Stimulated activated CD4-positive, alpha-beta T cell treated with anti-CD3 and anti-CD28 coated beads, Interleukin-2, amount 100 ng/mL, for 24 hours (primary cell): Measurements from ENCODE around the gene KCNC1.
A peak's percentile ranks its signal among the peaks of the same experiment; 100 is the strongest.

Experiments
- DNase-seq, 2 donors: peaks; one replicate each; pipeline ENCODE4 v3.0.0-alpha.2; 2020

KCNC1 gene

DNA sequence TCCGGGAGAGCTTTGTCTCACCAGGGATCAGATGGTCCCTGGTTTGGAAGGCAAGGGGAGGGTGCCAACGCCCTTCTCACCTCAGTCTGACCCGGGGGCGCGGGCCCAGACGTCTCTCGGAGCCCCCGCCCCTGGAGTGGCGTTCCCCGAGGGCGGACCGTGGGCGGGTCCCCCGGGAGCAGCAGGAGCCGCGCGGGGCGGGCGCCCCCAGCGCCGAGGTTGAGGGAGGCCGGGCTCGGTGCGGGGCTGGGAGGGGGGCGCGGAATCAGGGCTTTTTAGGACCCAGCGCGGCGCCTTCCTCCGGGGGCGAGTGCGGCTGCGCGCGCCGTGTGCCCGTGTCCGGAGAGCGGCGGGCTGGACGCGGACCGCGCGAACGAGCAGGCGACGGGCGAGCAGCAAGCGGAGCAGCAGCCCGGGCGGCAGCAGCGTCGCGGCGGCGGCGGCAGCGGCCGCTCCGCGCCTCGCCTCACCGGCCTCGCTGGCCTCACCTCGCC, at the start of gene KCNC1:
TSS of gene KCNC1 (plus strand) at position 364 of the 494 bp plus-strand sequence. CDS start 1,222 bp downstream, outside the sequence.
- peak in 1 of 2 donors; percentile 15 for DNase-seq

DNA sequence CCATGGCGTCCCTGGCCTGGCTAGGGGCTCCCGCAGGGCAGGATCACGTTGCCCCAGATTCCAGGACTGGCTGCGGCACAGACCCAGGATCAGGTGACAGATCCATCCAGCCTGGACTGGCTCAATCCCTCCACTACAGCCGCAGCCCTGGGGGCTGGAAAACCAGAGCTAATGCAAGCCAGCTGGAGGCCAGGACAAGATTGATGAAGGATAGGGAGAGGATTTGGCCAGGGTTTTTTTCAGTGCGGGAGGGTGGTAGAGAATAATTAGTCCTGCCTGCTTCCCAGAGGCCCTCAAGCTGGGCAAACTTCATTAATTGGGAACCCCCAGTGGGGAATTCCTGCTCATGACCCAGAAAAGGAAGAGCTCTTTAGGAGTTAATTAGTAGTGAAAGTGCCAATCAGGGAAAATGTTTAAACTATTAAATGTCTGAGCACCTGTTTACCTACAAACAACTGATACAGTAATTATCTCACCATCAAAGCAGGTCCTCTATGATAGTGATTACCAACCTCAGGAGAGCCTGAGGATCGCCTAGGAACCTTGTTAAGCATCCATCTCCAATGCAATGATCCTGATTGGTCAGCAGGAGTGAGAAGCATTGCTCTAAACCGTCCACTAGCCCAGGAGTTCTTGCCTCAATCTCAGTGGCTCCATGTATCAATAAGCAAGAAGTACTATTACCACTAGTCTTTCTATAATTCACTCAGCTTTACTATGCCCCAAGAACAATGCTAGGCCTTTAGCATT, 48.2 kb upstream of the KCNC1 start:
- no peak for DNase-seq

DNA sequence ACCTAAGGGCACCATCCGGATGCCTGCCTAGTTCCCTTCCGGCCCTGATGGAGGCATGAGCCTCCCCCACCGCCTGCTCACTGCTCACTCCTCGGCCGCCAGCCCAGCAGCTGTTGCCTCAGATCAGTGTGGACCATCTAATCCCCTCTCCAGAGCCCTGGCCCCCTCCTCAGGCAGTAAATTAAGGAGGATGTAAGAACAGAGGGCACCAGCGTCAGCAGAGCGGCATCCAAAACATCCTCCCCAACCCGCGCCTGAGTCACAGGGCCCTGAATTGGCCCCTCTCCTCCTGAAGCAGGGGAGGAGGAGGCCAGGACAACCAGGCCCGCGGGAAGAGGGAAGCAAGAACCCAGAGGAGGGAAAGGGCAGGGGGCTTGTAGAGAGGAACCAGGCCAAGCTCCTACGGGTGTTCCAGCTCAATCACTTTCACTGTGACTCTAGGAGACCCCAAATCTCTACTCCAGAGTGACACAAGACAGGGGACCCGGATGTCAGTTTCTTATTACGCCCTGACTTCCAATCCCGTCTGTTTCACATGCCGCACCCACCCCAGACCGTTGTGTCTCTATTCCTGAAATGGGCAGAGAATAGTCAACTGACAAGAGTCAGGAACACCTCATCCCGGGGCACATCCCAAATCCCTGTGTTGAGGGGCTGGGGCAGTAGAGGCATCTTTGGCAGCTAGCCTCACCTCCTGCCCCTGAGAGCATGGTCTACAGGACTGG, 46.5 kb upstream of the KCNC1 start:
- no peak for DNase-seq

DNA sequence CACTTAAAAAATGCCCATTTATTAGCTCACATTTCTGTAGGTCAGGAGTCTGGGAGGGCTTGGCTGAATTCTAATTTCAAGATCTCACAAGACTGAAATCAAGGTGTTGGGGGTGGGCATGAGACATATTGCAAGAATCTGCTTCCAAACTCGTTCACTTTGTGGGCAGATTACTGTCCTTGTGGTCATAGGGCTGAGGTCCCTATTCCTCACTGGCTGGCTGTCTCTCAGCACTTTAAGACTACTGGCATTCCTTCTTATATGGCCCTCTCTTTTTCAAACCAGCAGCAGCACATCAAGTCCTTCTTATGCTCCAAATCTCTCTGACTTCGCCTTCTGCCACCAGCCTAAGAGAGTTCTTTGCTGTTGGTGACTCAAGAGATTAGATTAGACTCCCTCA, 43.0 kb upstream of the KCNC1 start:
- DNase-seq, result no peak

DNA sequence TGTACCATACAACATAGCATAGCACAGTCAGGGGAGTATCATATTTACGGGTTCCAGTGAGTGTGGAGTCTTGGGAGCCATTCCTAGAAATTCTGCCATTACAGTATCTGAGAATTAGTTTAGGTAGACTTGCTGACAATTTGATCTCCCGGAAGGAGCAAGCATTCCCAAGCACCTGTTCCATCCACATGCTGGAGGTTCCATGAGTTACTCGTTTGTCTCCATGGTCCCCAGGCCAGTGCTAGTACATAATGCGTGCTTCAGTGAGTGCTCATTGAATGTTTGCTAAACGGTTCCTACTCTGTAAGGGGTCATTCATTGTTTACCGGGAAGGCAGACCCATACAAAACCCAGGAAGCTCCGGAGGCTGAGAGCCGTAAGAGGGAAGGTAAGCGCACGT, 42.6 kb upstream of the KCNC1 start:
- no peak for DNase-seq

DNA sequence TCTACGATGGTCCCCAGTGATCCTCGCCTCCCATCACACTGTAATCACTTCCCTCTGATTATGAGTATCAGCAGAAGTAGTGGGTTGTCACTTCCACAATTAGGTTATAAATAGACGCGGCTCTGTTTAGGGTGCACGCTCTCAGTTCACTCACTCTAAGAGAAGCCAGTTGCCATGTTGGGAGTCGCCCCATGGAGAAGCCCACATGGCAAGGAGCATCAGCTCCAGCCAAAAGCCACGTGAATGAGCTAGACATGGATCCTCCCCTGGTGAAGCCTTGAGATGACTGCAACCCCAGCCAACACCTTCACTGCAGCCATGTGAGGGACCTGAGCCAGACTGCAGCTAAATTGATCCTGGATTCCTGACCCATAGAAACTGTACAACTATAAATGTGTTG, 41.6 kb upstream of the KCNC1 start:
- DNase-seq, result no peak

DNA sequence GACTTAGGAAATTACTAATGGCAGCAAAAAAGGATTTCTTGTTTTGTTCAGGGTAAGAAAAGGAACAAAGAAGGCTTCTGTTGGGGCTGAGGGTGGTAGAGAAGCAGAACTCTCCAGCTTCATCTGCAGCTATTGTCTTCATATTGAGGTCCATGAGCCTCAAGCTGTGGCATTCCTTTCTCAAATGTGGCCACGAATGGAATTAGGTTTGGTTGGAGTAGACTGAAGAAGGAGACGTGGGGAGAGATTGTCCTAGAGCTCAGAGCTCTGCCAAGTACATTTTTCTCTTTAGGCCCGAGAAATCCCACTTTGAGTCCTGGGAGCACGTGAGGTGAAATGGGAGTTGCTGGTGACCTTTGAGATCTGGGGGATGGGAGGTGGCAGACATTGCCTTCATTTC, 41.0 kb upstream of the KCNC1 start:
- DNase-seq, result no peak

DNA sequence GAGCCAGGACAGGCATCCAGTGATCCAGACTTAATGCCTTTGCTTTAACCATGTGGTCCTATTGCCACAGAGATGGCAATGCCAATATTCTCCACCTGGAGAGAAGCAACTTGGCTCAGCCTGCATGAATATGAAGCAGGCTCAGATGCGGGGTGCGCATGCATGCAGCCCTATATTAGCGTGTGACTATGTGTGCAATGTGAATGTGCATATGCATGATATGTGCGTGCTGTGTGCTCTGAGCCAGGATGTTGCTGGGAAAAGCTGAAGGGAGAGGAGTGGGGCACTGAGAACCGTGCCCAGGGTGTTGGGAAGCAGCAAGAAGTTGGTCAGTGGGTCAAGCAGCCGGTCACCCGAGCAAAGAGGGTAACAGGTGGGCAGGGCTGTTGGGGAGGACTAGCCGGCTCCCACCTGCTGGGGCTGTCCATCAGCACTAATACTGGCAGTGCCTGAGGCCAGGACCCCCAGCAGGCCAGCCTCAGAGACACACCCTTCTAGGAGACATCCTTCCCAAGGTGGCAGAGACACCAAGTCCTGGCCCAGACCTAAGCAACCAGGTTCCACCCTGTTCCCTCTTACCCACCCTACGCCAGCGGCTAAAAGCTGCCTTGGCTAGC, 40.0 kb upstream of the KCNC1 start:
- no peak for DNase-seq

DNA sequence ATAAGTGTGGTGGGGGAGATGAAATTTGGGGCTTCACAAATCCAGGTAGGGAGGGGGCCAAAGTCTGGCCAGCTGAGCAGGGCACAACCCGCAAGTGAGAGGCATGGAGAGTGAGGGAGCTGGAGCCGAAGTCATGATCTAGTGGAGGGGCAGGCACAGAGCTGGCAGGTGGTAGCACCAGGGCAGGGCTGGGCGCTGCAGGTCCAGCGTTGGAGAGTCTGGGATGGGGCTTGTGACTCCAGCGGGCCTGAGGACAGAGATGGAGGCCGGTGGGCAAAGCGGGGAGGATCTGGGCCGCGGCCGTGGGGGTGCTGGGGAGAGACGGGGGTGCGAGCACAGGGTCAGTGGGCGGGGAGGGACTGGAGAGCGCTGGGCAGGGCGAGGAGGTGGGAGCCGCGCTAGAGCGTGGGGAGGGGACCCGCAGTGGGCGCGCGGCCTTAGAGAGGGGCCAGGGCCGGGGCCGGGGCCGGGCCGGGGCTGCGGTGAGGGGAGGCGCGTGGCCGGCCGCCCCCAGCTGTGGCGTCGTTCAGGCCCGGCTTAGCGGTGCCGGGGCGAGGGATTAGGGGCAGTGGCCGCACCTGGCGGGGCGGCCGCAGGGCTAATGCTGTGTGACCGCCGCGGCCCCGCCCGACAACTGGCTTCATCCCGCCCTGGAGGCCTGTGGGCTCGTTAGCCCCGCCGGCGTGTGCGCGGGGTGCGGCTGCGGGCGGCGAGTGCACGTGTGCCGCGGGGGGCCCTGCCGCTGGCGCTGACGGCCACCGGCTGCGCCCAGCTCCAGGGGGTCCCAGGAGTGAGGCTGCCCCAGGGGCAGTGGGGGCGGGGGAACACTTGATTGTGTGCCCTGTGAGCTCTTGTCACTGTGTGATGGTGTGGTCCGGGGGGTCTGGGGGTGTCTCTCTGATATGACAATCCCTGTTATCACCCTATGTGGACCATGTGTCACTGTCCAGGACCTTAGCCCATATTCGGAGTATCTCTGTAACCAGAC, 38.8 kb upstream of the KCNC1 start:
- DNase-seq, result no peak

DNA sequence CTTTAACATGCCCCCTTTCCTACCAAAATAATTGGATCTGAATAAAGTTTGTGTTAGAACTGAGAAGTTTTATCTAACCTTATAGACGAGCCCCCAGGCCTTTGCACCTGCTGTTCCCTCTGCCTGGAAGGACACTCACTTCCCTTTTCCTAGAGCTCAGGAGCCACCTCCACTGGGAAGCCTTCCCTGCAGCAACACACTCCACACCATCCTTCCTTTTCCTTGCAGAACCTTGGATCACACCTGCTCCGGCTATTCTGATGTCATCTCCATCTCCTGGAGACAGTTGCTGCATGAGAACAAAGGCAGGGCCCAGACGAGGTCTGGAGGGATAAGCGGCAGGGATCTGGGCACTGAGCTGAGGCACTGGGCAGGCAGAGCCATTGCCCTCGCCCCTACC, 37.8 kb upstream of the KCNC1 start:
- DNase-seq, result no peak

DNA sequence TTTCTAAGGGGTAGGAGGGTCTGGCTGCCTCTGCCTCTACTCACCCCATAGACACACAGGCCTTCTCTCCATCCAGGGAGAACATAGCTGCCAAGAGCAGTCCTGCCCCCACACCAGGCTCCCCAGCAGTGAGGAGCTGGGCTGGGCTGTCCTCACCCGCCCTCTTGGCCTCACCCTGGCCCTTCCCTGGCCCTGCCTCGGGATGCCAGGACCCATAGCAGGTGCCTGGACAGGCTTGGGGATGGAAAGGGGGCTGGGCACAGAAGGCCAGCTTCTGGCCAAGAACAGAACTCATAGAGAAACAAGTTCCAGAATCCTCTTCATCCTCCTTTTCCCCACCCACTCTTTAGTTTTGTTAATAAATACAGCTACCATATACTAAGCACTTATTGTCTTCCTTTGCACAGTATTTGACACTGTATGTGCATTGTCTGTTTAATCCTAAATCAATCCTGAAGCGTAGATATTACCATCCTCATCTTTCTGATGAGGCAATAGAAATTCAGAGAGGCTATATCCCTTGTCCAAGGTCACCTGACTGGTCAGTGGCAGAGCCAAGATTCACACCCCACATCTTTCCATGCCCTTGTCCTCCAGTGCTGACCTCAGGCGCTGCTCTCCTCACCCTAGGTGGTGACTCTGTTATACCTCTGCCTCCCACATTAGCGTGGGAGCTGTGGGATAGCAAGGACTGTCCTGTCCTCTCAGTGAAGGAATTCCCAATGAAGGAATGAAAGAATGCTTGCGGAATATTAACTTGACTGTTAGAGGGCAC, 37.2 kb upstream of the KCNC1 start:
- no peak for DNase-seq

DNA sequence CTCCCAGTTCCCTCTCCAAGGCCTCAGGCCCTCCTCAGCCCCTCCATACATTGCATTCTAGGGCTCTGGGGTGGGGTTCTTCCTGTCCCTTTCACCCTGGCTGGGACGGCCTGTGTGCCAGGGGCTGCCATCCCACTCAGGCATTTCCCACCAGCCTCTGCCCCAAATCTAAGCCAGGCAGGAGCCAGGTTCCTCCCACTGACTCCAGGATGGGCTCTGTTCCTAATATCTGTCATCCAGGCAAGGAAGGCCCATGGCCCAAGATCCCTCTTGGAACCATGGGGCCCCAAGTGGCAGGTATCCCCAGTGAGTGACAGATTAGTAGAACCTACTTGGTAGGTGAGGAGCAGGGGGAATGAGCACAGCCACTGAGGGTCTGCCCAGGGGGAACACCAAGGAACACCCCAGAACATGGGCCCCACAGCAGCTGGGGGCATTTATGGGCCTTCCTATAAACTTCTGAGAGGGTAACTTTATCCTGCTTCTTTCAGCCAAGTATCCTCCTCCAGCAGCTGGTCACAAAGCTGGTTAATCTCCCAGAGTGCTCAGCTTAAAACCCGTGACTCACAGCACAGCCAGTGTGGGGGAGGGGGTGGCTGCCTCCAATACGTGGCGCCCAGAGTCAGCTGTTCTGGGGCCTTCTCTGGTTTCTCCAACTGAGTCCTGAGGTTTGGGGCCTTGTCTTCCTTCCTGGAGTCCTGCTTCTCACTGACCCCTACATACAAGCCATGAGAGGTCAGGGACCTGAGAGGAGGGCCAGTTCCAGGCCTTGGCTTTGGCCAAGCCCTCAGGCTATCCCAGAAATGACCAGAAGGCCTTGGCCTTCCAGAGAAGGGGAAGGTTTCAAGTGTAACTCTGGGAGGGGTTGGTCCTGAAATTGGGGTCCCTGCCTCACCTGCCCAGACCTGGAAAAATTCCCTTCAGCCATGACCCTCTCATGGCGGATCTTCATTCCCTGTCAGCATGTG, 35.1 kb upstream of the KCNC1 start:
- no peak for DNase-seq

DNA sequence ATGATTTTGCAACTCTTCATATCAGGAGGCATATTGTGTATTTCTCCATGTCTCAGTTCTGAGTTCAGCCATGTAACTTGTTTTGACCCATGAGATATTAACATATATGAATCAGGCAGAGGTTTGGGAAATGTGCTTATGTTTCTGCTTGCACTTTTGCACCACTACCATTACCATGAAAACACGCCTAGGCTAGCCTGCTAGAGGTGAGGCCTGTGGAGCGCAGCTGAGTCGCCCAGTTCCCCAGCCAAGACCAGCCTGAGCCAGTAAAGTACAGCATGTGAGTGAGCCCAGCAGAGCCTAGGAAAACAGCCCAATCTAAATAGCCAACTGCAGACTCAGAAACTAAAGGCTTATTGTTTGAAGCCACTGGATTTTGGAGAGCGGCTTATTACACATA, 33.6 kb upstream of the KCNC1 start:
- no peak for DNase-seq

DNA sequence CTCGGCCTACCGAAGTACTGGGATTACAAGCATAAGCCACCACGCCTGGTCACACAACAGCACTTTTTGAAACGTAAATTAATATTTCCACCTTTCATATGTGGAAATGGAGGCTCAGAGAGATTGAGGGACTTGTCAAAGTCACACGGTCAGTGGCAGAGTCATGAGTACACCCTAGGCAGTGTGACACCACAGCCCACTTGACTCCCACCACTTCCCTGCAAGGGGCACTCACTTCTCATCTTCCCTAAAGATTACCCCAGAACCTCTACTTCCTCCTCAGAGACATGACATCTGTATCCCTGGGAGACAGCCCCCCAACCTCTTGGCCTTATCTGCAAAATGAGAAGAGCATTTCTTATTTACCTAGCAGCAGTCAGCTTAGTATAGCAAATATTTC, 31.7 kb upstream of the KCNC1 start:
- DNase-seq, result no peak

DNA sequence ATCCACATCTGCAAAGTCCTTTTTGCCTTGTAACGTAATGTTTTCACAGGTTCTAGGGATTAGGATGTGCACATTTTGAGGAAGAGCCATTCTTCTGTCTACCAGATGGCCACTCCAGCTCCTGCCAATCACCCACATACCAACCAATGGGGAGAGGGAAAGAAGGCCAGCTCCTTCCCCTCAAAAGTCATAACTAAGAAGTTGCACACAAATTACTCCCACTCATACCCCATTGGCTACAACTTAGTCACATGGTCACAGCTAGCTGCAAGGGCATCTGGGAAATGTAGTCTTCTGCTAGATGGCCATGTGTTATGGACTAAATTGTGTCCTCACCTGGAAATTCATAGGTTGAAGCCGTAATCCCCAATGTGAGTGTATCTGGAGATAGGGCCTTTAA, 30.6 kb upstream of the KCNC1 start:
- no peak for DNase-seq

DNA sequence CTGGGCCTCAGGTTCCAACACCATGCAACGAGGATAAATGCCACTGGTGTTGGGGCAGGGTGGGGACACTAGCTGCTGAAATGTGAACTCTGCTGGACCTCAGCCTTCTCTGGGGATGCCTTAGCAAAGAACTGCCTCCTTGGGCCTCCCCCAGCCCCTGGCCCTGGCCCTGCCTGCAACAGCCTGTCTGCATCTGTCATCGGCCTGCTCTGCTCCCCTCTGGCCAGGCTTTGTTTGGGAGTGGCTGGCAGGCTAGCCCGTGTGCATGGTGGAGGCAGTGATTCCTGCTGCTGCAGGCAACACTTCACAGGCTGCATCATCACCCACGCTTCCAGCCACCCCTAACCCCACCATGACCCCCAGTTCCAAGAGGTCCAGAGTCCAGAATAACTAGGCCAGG, 26.8 kb upstream of the KCNC1 start:
- DNase-seq, result no peak

DNA sequence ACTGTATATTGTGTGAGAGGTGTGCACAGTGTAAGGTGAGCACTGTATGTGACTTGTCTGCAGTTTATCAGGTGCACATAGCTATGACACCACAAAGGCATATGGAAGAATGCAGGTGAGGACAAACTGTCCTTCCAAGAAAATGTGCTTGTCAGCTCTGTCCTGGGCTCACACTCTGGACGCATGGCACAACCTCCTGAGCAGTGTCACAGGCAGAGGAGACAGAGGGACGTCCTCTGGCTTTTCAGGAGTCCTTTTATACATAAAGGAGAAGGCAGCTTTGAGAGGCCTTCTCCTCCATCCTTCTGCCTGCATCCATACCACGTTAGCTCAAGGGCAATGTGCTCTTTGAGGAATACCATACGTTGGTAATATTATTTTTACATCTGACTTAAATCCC, 22.7 kb upstream of the KCNC1 start:
- no peak for DNase-seq

DNA sequence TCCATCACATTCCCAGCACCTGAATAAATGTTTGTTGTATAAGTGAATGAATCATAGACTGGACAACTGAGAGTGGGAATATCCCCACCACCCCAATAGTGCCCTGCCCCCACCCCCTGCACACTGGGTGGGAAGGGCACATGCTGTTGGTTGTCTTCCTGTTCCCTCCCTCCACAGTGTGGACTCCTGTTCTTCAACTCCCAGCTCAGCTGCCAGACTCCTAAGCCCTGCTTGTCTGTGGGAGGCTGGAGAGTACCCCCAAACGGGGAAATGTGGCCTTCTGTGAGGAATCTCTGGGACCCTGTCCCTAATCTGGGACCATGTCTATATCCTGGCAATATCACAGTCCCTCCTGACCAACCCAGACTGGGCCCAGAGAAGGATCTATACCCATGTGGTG, 20.7 kb upstream of the KCNC1 start:
- no peak for DNase-seq

DNA sequence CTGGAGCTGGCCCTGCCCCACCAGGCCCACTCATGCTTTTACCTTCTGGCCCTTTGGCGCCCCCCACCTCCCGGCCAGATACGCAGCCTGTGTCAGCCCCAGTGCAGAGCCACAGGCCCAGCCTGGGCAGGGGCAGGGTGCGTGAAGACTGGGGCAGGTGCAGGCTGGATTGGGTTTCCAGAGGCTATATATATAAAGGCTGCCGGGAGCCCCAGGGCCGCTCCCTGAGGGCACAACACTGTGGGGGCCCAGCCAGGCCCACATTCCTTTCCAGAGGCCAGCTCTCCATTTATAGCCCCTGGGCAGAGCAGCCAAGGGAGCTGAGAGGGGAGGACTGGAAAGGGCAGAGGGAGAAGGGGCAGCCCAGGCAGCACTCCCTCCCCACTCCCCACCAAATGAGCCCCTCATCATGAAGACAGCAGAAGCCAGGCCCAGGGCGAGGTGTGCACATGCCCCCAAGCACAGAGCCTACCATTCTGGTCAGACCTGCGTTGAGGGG, 20.2 kb upstream of the KCNC1 start:
- no peak for DNase-seq

DNA sequence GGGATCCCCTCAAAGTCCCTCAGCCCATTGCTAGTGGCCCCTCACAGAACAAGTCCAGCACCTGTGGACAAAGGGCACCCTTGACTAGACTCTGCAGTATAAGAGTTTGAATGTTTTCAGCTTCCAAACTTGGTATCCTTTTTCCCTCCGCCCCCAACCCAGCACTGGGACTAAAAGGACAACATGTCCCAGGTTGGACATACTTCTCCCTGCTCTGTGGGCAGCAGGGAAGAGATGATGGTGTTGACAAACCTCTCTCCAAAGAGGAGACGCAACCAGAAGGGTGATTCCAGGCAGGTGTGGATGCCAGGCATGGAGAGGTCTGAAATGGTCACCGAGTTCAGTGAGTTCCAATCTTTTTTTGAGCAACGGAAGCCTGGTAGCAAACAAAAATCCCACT, 19.7 kb upstream of the KCNC1 start:
- no peak for DNase-seq

DNA sequence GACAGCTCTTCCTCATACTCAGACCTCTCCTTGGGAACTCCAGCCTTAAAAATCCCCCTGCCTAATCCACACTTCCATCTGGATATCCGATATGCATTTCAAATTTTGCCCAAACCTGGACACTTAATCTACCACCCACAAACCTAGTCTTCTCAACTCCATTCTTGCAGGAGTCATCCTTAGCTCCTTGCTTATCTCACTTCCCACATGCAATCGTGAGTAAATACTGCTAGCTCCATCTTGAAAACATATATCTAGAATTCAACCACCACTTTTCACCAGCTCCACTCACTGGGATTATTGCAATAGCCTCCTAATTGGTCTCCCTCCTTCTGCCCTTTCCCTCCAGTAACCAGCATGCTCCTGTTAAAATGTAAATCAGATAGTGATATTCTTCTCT, 17.8 kb upstream of the KCNC1 start:
- DNase-seq, result no peak
